Glutamatergic neuron (in vitro differentiated cells): ENCODE results near the gene NCAPH2. TPM values are rescaled to one million over a fixed set of nuclear protein-coding genes. Genes with fewer than 3 reads are reported as not detected.

ENCODE experiments used
- DNase-seq: peaks from one replicate; pipeline ENCODE4 v3.0.0; 2022
- H3K27ac Mint-ChIP-seq: one replicate; pipeline ENCODE4 v1.8.0; 2020; ENCODE audit warnings: mild to moderate bottlenecking, mixed read lengths, inconsistent platforms; ENCODE audit not compliant: unreplicated experiment
- H3K27me3 Mint-ChIP-seq: one replicate; pipeline ENCODE4 v1.8.0; 2020; ENCODE audit warnings: mild to moderate bottlenecking, moderate library complexity, mixed read lengths, inconsistent platforms; ENCODE audit not compliant: unreplicated experiment
- H3K36me3 Mint-ChIP-seq: one replicate; pipeline ENCODE4 v1.8.0; 2020; ENCODE audit warnings: mild to moderate bottlenecking, mixed read lengths, inconsistent platforms; ENCODE audit not compliant: unreplicated experiment
- H3K4me1 Mint-ChIP-seq: one replicate; pipeline ENCODE4 v1.8.0; 2020; ENCODE audit warnings: mild to moderate bottlenecking, low read depth, mixed read lengths, inconsistent platforms; ENCODE audit not compliant: unreplicated experiment
- H3K4me3 Mint-ChIP-seq: one replicate; pipeline ENCODE4 v1.8.0; 2020; ENCODE audit warnings: mild to moderate bottlenecking, mixed read lengths, inconsistent platforms; ENCODE audit not compliant: unreplicated experiment
- H3K9me3 Mint-ChIP-seq: one replicate; pipeline ENCODE4 v1.8.0; 2020; ENCODE audit warnings: mild to moderate bottlenecking, moderate library complexity, mixed read lengths, inconsistent platforms; ENCODE audit not compliant: unreplicated experiment
- CTCF ChIP-seq: fragments of 200-600 bp; sonication (generic); IDR thresholded peaks from one replicate; pipeline ENCODE4 v1.5.0; 2021; ENCODE audit not compliant: partially characterized antibody, unreplicated experiment
- total RNA-seq: library from RNA; stranded (reverse); fragmentation: NEBNext Ultra II Directional; extraction: Animal tissue kit (Norgen Biotek cat#: 25700); gene quantifications from one replicate; pipeline ENCODE4 v1.2.1, GENCODE V29; 2021; ENCODE audit not compliant: unreplicated experiment

Gene NCAPH2
- total RNA-seq, 1 donor from 2014 or later = 52.9 TPM

GRCh38 chr22:50469377-50470305 lies 38.4 kb upstream of the NCAPH2 start:
- DNase-seq = peak; percentile 63
- Mint-ChIP-seq H3K4me3 (no peak overlapping the region), H3K9me3 (peaks cover 9% of the 10 kb centered on the region), H3K27me3 (peaks cover 13% of the 10 kb centered on the region), H3K27ac (no peak overlapping the region), H3K4me1 (peaks cover 22% of the 10 kb centered on the region), H3K36me3 (no peaks in the 10 kb centered on the region)
- no peak for TF ChIP-seq CTCF

GRCh38 chr22:50470491-50470890 lies 37.5 kb upstream of the NCAPH2 start:
- peak overlapping the region; percentile 66 for H3K27ac Mint-ChIP-seq
- peaks cover 25% of the 10 kb centered on the region for H3K4me1 Mint-ChIP-seq
- no peak for TF ChIP-seq CTCF
- H3K4me3 Mint-ChIP-seq = peak overlapping the region; percentile 38
- DNase-seq = no peak
- H3K27me3 Mint-ChIP-seq = peaks cover 14% of the 10 kb centered on the region
- no peaks in the 10 kb centered on the region for H3K36me3 Mint-ChIP-seq
- H3K9me3 Mint-ChIP-seq = peaks cover 9% of the 10 kb centered on the region

- Mint-ChIP-seq H3K9me3 (peaks cover 13% of the 10 kb centered on the region), H3K4me1 (peaks cover 26% of the 10 kb centered on the region), H3K36me3 (no peaks in the 10 kb centered on the region), H3K27ac (peak overlapping the region; percentile 22), H3K27me3 (peaks cover 15% of the 10 kb centered on the region), H3K4me3 (no peak overlapping the region)
- no peak for DNase-seq
- TF ChIP-seq CTCF = no peak
Observed at GRCh38 chr22:50471197-50471847, 36.7 kb upstream of the NCAPH2 start.

GRCh38 chr22:50471962-50472361 lies 36.1 kb upstream of the NCAPH2 start:
- Mint-ChIP-seq H3K9me3 (peaks cover 13% of the 10 kb centered on the region), H3K4me1 (peaks cover 31% of the 10 kb centered on the region), H3K27me3 (peaks cover 14% of the 10 kb centered on the region), H3K4me3 (peak overlapping the region; percentile 65), H3K27ac (peak overlapping the region; percentile 22), H3K36me3 (no peaks in the 10 kb centered on the region)
- no peak for DNase-seq
- no peak for TF ChIP-seq CTCF

GRCh38 chr22:50473088-50473487 lies 34.9 kb upstream of the NCAPH2 start:
- no peaks in the 10 kb centered on the region for H3K36me3 Mint-ChIP-seq
- TF ChIP-seq CTCF = peak; percentile 20
- H3K4me3 Mint-ChIP-seq = peak overlapping the region; percentile 99
- no peak for DNase-seq
- peaks cover 36% of the 10 kb centered on the region for H3K4me1 Mint-ChIP-seq
- peak overlapping the region; percentile 90 for H3K27ac Mint-ChIP-seq
- H3K9me3 Mint-ChIP-seq = peaks cover 15% of the 10 kb centered on the region
- H3K27me3 Mint-ChIP-seq = peaks cover 16% of the 10 kb centered on the region
